ENCODE data around the gene DUSP2.
A peak's percentile ranks its signal among the peaks of the same experiment; 100 is the strongest.

DUSP2 gene

GRCh38 chr2:96131813-96132745 lies 13.2 kb downstream of the DUSP2 start:
- no peak for DNase-seq (ENCODE audit: low read depth)

GRCh38 chr2:96131152-96131812 lies 14.0 kb downstream of the DUSP2 start:
- DNase-seq (ENCODE audit: low read depth), result no peak

- DNase-seq (ENCODE audit: low read depth), result no peak
These were observed 14.8 kb downstream of the DUSP2 start for GRCh38 chr2:96130483-96130882.

GRCh38 chr2:96129528-96130120 lies 15.6 kb downstream of the DUSP2 start:
- no peak for DNase-seq (ENCODE audit: low read depth)

- DNase-seq (ENCODE audit: low read depth), result no peak
These were observed 16.8 kb downstream of the DUSP2 start for GRCh38 chr2:96128456-96128855.

- no peak for DNase-seq (ENCODE audit: low read depth)
These were observed 20.6 kb downstream of the DUSP2 start for GRCh38 chr2:96124406-96125265.

- DNase-seq (ENCODE audit: low read depth), result no peak
These were observed 21.3 kb downstream of the DUSP2 start for GRCh38 chr2:96123936-96124335.

- no peak for DNase-seq (ENCODE audit: low read depth)
These were observed 21.9 kb downstream of the DUSP2 start for GRCh38 chr2:96123290-96123689.

- DNase-seq (ENCODE audit: low read depth), result no peak
These were observed 22.8 kb downstream of the DUSP2 start for GRCh38 chr2:96122391-96122790.

- no peak for DNase-seq (ENCODE audit: low read depth)
These were observed 23.8 kb downstream of the DUSP2 start for GRCh38 chr2:96121414-96121813.

GRCh38 chr2:96120991-96121390 lies 24.2 kb downstream of the DUSP2 start:
- DNase-seq (ENCODE audit: low read depth), result no peak

- no peak for DNase-seq (ENCODE audit: low read depth)
These were observed 25.0 kb downstream of the DUSP2 start for GRCh38 chr2:96120091-96120720.

GRCh38 chr2:96119389-96119751 lies 25.9 kb downstream of the DUSP2 start:
- DNase-seq (ENCODE audit: low read depth), result no peak

GRCh38 chr2:96118698-96119388 lies 26.4 kb downstream of the DUSP2 start:
- DNase-seq (ENCODE audit: low read depth), result no peak

GRCh38 chr2:96117701-96118588 lies 27.3 kb downstream of the DUSP2 start:
- DNase-seq (ENCODE audit: low read depth), result no peak

- DNase-seq (ENCODE audit: low read depth), result peak; percentile 7
These were observed 28.2 kb downstream of the DUSP2 start for GRCh38 chr2:96116879-96117533.

GRCh38 chr2:96116424-96116878 lies 28.8 kb downstream of the DUSP2 start, which contains the start of gene ADRA2B:
TSS of gene ADRA2B (minus strand) at chr2:96116571. CDS start at chr2:96116149, 422 bp downstream.
- DNase-seq (ENCODE audit: low read depth), result no peak

- no peak for DNase-seq (ENCODE audit: low read depth)
These were observed 29.4 kb downstream of the DUSP2 start for GRCh38 chr2:96115631-96116423.
